ENCODE results near the gene SPAG4.

DNA sequence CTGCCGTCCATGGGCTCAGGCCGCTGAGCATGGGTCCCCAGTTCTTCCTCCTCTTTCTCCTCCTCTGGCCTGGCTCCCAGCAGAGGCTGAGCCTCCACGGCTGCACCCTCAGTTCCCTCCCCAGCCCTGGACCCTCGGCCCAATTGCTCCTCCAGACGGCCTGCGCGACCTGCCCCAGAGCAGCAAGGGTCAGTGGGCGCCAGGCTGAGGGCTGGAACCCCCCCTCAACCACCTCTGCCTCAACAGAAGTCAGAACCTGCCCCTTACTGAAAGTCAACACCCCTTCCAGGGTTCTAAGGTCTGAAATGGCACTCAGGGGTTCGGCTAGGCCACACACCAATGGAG is 15.9 kb upstream of the SPAG4 start:
- TF ChIP-seq ZNF530 (tag by site-specific recombination; IDR thresholded peaks at IDR 0.05; ENCODE audit: low read depth) (no peak), MYNN (tag by site-specific recombination; IDR thresholded peaks at IDR 0.05; ENCODE audit: borderline replicate concordance) (no peak), ZNF132 (tag by site-specific recombination; IDR thresholded peaks at IDR 0.05; ENCODE audit: borderline replicate concordance) (no peak), KLF16 (tag by site-specific recombination; IDR thresholded peaks at IDR 0.05) (no peak)
